HEK293 (cell line): ENCODE results near the gene PRSS2.

Source experiments
- CTCF ChIA-PET: fragments of 350-600 bp; formaldehyde crosslinking; extraction: SDS; loops from one replicate; lab custom pipeline; 2021; ENCODE audit warnings: antibody characterized with exemption; lab: Yijun Ruan, JAX
- POLR2A ChIA-PET: fragments of 300-600 bp; formaldehyde crosslinking; extraction: SDS; loops from one replicate; lab custom pipeline; 2020; ENCODE audit warnings: antibody characterized with exemption, inconsistent platforms; lab: Yijun Ruan, JAX
- H3K27ac ChIP-seq: fragments of 200-500 bp; sonication (Bioruptor generic); 2 replicates; pipeline ENCODE4 v1.5.1; 2014; ENCODE audit warnings: low read depth, low read length, control low read depth, inconsistent platforms; ENCODE audit errors: extremely low read depth
- H3K36me3 ChIP-seq, 2 experiments: fragments of 200-500 bp in 1 of 2; sonication (Bioruptor generic) in 1 of 2; 1 replicate in 1 of 2; 2 replicates in 1 of 2; pipeline ENCODE4 v1.5.1; 2014 to 2017; ENCODE audit warnings: inconsistent platforms in 2 of 2, low read length in 2 of 2; ENCODE audit not compliant: control insufficient read depth in 2 of 2, insufficient read depth in 1 of 2
- H3K4me1 ChIP-seq: fragments of 200-500 bp; sonication (Bioruptor generic); 2 replicates; pipeline ENCODE4 v1.5.1; 2014; ENCODE audit warnings: mild to moderate bottlenecking, low read length, inconsistent platforms; ENCODE audit not compliant: control insufficient read depth, insufficient read depth
- H3K4me3 ChIP-seq: 2 replicates; pipeline ENCODE4 v1.5.1; 2011; ENCODE audit warnings: low read depth, mild to moderate bottlenecking, control low read depth, low read length, moderate library complexity
- H3K9me3 ChIP-seq: fragments of 200-500 bp; sonication (Bioruptor generic); 2 replicates; pipeline ENCODE4 v1.5.1; 2014; ENCODE audit warnings: low read depth, low read length, inconsistent platforms; ENCODE audit not compliant: control insufficient read depth, insufficient read depth
- KLF7 ChIP-seq: fragments of 450-650 bp; formaldehyde crosslinking; IDR thresholded peaks from 2 replicates; pipeline ENCODE4 v1.5.1; 2016; ENCODE audit warnings: missing biosample characterization, missing genetic modification characterization, borderline replicate concordance
- SALL2 ChIP-seq: fragments of 450-650 bp; formaldehyde crosslinking; IDR thresholded peaks from 2 replicates; pipeline ENCODE4 v1.5.0; 2017; ENCODE audit warnings: missing biosample characterization, mild to moderate bottlenecking, missing genetic modification characterization, borderline replicate concordance
- ZEB2 ChIP-seq: fragments of 450-650 bp; formaldehyde crosslinking; IDR thresholded peaks from 2 replicates; pipeline ENCODE4 v1.5.1; 2016; ENCODE audit warnings: missing biosample characterization, missing genetic modification characterization
- ZFP41 ChIP-seq: fragments of 450-650 bp; formaldehyde crosslinking; IDR thresholded peaks from 2 replicates; pipeline ENCODE4 v1.5.1; 2016; ENCODE audit warnings: missing biosample characterization, missing genetic modification characterization, borderline replicate concordance
- ZNF174 ChIP-seq: fragments of 450-650 bp; formaldehyde crosslinking; IDR thresholded peaks from 2 replicates; pipeline ENCODE4 v1.5.0; 2017; ENCODE audit warnings: missing biosample characterization, mild to moderate bottlenecking, missing genetic modification characterization
- ZNF184 ChIP-seq: fragments of 450-650 bp; IDR thresholded peaks from 2 replicates; pipeline ENCODE4 v1.5.1; 2018; ENCODE audit warnings: missing biosample characterization, mild to moderate bottlenecking, missing genetic modification characterization
- ZNF221 ChIP-seq: fragments of 450-650 bp; formaldehyde crosslinking; IDR thresholded peaks from 2 replicates; pipeline ENCODE4 v1.5.1; 2017; ENCODE audit warnings: missing biosample characterization, missing genetic modification characterization, borderline replicate concordance
- ZNF266 ChIP-seq: fragments of 450-650 bp; formaldehyde crosslinking; IDR thresholded peaks from 2 replicates; pipeline ENCODE4 v1.5.1; 2016; ENCODE audit warnings: missing biosample characterization, missing genetic modification characterization, low read depth
- ZNF274 ChIP-seq, 2 experiments: fragments of 200-500 bp in 1 of 2; fragments of 450-650 bp in 1 of 2; sonication (Bioruptor generic) in 1 of 2; formaldehyde crosslinking in 1 of 2; IDR thresholded peaks; 2 replicates each; pipeline versions ENCODE4 v1.5.1 to v1.6.1; 2014 to 2016; ENCODE audit warnings: borderline replicate concordance in 1 of 2, inconsistent platforms in 1 of 2, low read length in 1 of 2, missing biosample characterization in 1 of 2, missing genetic modification characterization in 1 of 2
- ZNF335 ChIP-seq: fragments of 450-650 bp; formaldehyde crosslinking; conservative IDR thresholded peaks from 2 replicates; pipeline ENCODE4 v1.5.1; 2016; ENCODE audit warnings: missing biosample characterization, missing genetic modification characterization
- ZNF350 ChIP-seq: fragments of 450-650 bp; formaldehyde crosslinking; IDR thresholded peaks from 2 replicates; pipeline ENCODE4 v1.5.0; 2017; ENCODE audit warnings: missing biosample characterization, mild to moderate bottlenecking, missing genetic modification characterization
- ZNF423 ChIP-seq: fragments of 450-650 bp; formaldehyde crosslinking; IDR thresholded peaks from 2 replicates; pipeline ENCODE4 v1.5.1; 2016; ENCODE audit warnings: missing biosample characterization, missing genetic modification characterization
- ZNF426 ChIP-seq: fragments of 450-650 bp; formaldehyde crosslinking; IDR thresholded peaks from 2 replicates; pipeline ENCODE4 v1.5.1; 2017; ENCODE audit warnings: missing biosample characterization, missing genetic modification characterization, mild to moderate bottlenecking, inconsistent platforms, moderate library complexity
- ZNF529 ChIP-seq: fragments of 450-650 bp; formaldehyde crosslinking; IDR thresholded peaks from 2 replicates; pipeline ENCODE4 v1.5.1; 2017; ENCODE audit warnings: missing genetic modification characterization, missing biosample characterization; ENCODE audit not compliant: insufficient replicate concordance
- ZNF544 ChIP-seq: fragments of 450-650 bp; formaldehyde crosslinking; IDR thresholded peaks from 2 replicates; pipeline ENCODE4 v1.5.0; 2017; ENCODE audit warnings: missing biosample characterization, missing genetic modification characterization
- ZNF560 ChIP-seq: fragments of 450-650 bp; formaldehyde crosslinking; IDR thresholded peaks from 2 replicates; pipeline ENCODE4 v1.5.1; 2017; ENCODE audit warnings: missing biosample characterization, missing genetic modification characterization, borderline replicate concordance
- ZSCAN30 ChIP-seq: fragments of 450-650 bp; IDR thresholded peaks from 2 replicates; pipeline ENCODE4 v1.5.1; 2018; ENCODE audit warnings: missing biosample characterization, mild to moderate bottlenecking, missing genetic modification characterization, moderate library complexity
- TF ChIP-seq, protein P1 (sequence below): fragments of 450-650 bp; formaldehyde crosslinking; IDR thresholded peaks from 2 replicates; pipeline ENCODE4 v1.5.1; 2016; ENCODE audit warnings: missing biosample characterization, missing genetic modification characterization, borderline replicate concordance
- TF ChIP-seq, protein P2 (sequence below): fragments of 450-650 bp; formaldehyde crosslinking; IDR thresholded peaks from 2 replicates; pipeline ENCODE4 v1.5.1; 2016; ENCODE audit warnings: missing biosample characterization, missing genetic modification characterization
- TF ChIP-seq, protein P3 (sequence below): fragments of 450-650 bp; formaldehyde crosslinking; IDR thresholded peaks from 2 replicates; pipeline ENCODE4 v1.5.1; 2016; ENCODE audit warnings: missing biosample characterization, missing genetic modification characterization
- TF ChIP-seq, protein P4 (sequence below): fragments of 450-650 bp; formaldehyde crosslinking; IDR thresholded peaks from 2 replicates; pipeline ENCODE4 v1.5.1; 2016; ENCODE audit warnings: missing biosample characterization, missing genetic modification characterization

PRSS2 gene

DNA sequence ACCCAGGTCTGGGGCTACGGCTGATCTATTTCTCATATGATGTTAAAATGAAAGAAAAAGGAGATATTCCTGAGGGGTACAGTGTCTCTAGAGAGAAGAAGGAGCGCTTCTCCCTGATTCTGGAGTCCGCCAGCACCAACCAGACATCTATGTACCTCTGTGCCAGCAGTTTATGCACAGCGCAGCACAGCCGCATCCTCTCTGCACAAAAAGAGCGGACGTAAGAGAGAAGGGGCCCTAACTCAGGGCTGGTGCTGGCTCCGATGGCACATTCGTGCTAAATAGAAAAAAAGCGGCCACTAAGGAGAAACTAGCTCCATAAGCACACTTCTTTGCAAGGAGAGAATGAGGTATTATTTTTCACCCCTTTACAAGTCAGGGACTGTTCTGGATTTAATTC, 49.8 kb upstream of the PRSS2 start (continued):
- TF ChIP-seq ZNF221 (tag by site-specific recombination) (no peak), ZNF266 (tag by site-specific recombination) (no peak), ZEB2 (no peak), ZNF426 (no peak), ZNF423 (no peak), ZNF560 (tag by site-specific recombination) (no peak), ZNF544 (tag by site-specific recombination) (no peak), ZNF350 (tag by site-specific recombination) (no peak), SALL2 (tag by site-specific recombination) (no peak), ZNF335 (no peak), ZNF174 (tag by site-specific recombination) (no peak), ZFP41 (tag by site-specific recombination) (no peak), ZNF274 (IDR thresholded peaks at IDR 0.05; ENCODE audit: low read length) (no peak), ZNF274 (tag by site-specific recombination; IDR thresholded peaks at IDR 0.05; ENCODE audit: borderline replicate concordance) (no peak)
- TF ChIP-seq, all 188 proteins: peak for 0

DNA sequence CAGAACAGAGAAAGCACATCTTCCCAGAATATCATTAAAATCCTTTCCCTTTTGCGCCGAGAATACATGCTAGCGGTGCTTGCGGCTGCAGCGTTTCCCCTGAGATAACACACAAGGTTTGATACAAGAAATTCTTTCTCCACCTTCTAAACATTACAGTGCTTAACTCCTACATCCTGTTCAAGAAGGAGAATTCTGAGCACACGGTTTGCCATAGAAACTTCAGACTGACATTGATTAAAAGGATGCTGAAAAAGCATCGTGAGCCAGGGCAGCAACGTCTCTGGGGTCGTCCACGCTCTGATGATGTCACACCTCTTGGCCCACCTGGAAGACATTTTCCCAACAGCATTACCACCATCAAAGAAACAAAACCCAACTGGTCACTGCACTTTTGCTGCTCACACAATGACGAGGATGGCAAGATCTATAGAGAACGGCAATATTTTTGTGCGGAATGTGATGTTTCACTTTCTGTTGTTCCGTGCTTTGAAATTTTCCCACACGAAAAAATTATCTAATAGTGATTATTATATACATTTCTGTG, 48.4 kb upstream of the PRSS2 start:
- no peaks in the 10 kb centered on the region for H3K36me3 ChIP-seq
- no peak overlapping the region for H3K4me3 ChIP-seq
- TF ChIP-seq, protein P1, sequence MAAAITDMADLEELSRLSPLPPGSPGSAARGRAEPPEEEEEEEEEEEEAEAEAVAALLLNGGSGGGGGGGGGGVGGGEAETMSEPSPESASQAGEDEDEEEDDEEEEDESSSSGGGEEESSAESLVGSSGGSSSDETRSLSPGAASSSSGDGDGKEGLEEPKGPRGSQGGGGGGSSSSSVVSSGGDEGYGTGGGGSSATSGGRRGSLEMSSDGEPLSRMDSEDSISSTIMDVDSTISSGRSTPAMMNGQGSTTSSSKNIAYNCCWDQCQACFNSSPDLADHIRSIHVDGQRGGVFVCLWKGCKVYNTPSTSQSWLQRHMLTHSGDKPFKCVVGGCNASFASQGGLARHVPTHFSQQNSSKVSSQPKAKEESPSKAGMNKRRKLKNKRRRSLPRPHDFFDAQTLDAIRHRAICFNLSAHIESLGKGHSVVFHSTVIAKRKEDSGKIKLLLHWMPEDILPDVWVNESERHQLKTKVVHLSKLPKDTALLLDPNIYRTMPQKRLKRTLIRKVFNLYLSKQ (tag by site-specific recombination): no peak
- TF ChIP-seq KLF7: no peak
- TF ChIP-seq, protein P2, sequence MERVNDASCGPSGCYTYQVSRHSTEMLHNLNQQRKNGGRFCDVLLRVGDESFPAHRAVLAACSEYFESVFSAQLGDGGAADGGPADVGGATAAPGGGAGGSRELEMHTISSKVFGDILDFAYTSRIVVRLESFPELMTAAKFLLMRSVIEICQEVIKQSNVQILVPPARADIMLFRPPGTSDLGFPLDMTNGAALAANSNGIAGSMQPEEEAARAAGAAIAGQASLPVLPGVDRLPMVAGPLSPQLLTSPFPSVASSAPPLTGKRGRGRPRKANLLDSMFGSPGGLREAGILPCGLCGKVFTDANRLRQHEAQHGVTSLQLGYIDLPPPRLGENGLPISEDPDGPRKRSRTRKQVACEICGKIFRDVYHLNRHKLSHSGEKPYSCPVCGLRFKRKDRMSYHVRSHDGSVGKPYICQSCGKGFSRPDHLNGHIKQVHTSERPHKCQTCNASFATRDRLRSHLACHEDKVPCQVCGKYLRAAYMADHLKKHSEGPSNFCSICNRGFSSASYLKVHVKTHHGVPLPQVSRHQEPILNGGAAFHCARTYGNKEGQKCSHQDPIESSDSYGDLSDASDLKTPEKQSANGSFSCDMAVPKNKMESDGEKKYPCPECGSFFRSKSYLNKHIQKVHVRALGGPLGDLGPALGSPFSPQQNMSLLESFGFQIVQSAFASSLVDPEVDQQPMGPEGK (tag by site-specific recombination): no peak
- TF ChIP-seq, protein P3, sequence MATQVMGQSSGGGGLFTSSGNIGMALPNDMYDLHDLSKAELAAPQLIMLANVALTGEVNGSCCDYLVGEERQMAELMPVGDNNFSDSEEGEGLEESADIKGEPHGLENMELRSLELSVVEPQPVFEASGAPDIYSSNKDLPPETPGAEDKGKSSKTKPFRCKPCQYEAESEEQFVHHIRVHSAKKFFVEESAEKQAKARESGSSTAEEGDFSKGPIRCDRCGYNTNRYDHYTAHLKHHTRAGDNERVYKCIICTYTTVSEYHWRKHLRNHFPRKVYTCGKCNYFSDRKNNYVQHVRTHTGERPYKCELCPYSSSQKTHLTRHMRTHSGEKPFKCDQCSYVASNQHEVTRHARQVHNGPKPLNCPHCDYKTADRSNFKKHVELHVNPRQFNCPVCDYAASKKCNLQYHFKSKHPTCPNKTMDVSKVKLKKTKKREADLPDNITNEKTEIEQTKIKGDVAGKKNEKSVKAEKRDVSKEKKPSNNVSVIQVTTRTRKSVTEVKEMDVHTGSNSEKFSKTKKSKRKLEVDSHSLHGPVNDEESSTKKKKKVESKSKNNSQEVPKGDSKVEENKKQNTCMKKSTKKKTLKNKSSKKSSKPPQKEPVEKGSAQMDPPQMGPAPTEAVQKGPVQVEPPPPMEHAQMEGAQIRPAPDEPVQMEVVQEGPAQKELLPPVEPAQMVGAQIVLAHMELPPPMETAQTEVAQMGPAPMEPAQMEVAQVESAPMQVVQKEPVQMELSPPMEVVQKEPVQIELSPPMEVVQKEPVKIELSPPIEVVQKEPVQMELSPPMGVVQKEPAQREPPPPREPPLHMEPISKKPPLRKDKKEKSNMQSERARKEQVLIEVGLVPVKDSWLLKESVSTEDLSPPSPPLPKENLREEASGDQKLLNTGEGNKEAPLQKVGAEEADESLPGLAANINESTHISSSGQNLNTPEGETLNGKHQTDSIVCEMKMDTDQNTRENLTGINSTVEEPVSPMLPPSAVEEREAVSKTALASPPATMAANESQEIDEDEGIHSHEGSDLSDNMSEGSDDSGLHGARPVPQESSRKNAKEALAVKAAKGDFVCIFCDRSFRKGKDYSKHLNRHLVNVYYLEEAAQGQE (tag by site-specific recombination): no peak
- CTCF ChIA-PET: no interaction called here
- H3K9me3 ChIP-seq: no peaks in the 10 kb centered on the region
- POLR2A ChIA-PET: no interaction called here
- no peaks in the 10 kb centered on the region for H3K4me1 ChIP-seq
- H3K27ac ChIP-seq: no peak overlapping the region

DNA sequence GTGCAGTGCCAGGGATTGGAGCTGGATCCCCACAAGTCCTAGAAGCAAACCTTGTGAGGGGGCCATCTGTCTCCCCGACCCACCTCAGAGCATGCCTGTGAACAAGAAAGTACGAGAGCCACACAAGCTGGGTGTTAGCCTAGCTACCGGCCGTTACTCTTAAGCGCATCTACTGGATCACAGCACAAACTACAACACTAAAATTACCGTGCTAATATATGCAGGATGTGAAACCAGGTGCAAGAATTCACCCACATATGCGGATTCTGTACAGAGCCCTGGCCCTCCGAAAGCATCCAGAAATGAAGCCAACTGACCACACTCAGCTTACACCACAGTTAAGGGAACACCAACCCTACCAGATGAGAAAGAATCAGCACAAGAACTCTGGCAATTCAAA, 37.5 kb upstream of the PRSS2 start:
- ChIA-PET POLR2A (no interaction called here), CTCF (no interaction called here)
- no peaks in the 10 kb centered on the region for H3K4me1 ChIP-seq
- no peak overlapping the region for H3K27ac ChIP-seq
- H3K4me3 ChIP-seq: no peak overlapping the region
- no peaks in the 10 kb centered on the region for H3K9me3 ChIP-seq
- H3K36me3 ChIP-seq: no peaks in the 10 kb centered on the region
- TF ChIP-seq ZSCAN30 (tag by site-specific recombination) (no peak), ZNF529 (tag by site-specific recombination) (no peak), ZNF184 (tag by site-specific recombination) (no peak)
- TF ChIP-seq, protein P4, sequence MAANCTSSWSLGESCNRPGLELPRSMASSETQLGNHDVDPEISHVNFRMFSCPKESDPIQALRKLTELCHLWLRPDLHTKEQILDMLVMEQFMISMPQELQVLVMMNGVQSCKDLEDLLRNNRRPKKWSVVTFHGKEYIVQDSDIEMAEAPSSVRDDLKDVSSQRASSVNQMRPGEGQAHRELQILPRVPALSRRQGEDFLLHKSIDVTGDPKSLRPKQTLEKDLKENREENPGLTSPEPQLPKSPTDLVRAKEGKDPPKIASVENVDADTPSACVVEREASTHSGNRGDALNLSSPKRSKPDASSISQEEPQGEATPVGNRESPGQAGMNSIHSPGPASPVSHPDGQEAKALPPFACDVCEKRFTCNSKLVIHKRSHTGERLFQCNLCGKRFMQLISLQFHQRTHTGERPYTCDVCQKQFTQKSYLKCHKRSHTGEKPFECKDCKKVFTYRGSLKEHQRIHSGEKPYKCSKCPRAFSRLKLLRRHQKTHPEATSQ (tag by site-specific recombination): no peak
- TF ChIP-seq, protein P3 (tag by site-specific recombination): no peak
